ENCODE measurements around the gene TSPAN4.

- TF ChIP-seq, protein P1, sequence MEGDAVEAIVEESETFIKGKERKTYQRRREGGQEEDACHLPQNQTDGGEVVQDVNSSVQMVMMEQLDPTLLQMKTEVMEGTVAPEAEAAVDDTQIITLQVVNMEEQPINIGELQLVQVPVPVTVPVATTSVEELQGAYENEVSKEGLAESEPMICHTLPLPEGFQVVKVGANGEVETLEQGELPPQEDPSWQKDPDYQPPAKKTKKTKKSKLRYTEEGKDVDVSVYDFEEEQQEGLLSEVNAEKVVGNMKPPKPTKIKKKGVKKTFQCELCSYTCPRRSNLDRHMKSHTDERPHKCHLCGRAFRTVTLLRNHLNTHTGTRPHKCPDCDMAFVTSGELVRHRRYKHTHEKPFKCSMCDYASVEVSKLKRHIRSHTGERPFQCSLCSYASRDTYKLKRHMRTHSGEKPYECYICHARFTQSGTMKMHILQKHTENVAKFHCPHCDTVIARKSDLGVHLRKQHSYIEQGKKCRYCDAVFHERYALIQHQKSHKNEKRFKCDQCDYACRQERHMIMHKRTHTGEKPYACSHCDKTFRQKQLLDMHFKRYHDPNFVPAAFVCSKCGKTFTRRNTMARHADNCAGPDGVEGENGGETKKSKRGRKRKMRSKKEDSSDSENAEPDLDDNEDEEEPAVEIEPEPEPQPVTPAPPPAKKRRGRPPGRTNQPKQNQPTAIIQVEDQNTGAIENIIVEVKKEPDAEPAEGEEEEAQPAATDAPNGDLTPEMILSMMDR (IDR thresholded peaks at IDR 0.05; ENCODE audit: borderline replicate concordance, extremely low read depth, low read length, poor library complexity, severe bottlenecking): no peak
- TF ChIP-seq EZH2 (IDR thresholded peaks at IDR 0.05; ENCODE audit: borderline replicate concordance, low read depth, low read length, severe bottlenecking): no peak
Measured at GRCh38 chr11:836700-837099, 6.0 kb upstream of the TSPAN4 start.

All from DND-41 (cell line).